Measurements from ENCODE around the gene WASF1. TPM values are rescaled to one million over a fixed set of nuclear protein-coding genes. Genes with fewer than 3 reads are reported as not detected.
A peak's percentile ranks its signal among the peaks of the same experiment; 100 is the strongest.
"Not testable (repeated sequence)": the region's sequence is repeated elsewhere in the genome, so short reads cannot be mapped to it uniquely, and the experiment has no call there.

WASF1 gene
- total RNA-seq, 1 donor from 2014 or later = 11.8 TPM

DNA sequence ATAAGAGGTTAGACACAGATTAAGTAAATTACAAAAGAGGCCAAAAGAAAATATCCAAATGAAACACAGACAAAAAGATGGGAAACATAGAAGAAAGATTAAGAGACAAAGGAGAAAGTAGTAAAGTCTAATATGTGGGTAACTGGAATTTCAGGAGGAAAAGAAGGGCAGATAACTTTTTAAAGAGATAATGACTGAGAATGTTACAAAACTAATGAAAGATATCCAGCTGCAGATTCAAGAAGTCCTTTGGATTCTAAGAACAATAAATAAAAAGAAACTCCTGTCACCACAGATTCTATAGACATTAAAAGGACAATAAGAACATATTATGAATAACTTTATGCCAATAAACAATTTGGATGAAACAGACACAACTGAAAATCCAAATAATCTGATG is 90.1 kb downstream of the WASF1 start:
- DNase-seq = no peak

DNA sequence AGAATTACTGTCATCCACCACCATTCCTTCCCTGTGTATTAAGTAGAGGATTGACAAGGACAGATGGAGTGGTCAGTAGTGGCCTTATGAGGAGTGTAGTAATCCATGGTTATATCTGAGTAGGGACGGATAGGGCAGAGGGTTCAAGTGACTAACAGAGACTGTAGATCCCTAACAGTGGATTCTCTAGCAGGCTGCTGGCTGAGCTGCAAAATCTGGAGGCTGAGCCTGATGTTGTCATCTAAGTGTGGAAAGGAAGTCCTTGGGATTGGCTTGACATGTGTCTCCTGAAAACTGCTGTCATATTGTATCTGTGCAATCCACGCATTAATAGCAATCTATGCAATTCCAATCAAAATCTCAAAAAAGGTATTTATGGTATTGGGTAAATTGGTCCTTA is 94.2 kb downstream of the WASF1 start:
- DNase-seq = no peak

DNA sequence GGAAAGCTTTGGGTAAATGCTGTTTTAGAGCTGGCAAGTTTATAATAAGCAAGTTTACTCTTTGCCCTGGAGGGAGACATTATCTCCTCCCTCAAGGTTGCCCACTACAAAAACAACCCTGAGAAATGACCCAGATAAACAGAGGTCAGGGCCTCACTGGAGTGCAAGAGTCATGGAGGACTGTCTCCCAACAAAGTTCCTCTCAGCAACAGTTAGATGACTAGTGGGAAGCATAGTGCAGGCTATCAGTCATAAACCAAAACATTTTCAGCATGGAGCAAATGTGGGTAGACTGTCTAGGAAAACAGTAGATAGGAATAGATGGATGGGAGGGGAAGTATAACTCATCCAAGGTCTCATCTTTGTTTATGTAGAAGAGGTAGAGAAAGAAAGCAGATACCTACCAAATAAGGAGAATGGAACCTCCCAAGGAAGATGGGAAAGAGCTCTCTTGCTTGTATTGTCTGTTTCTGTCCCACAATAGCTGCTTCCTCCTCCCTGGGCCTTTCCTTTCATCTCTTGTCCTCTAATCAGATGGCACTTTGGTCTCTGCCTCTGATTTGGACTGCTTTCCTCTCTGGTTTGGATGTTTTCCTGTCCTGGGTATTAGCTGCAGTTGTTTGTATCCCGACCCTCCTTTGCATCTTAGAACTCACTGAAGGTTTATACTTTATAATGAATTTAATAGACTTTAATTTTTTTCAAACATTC is 95.4 kb downstream of the WASF1 start:
- DNase-seq = no peak

- DNase-seq = no peak
Measured at GRCh38 chr6:110075406-110075805, 104.1 kb downstream of the WASF1 start.

GRCh38 chr6:110073474-110073873 is 106.0 kb downstream of the WASF1 start:
- not testable (repeated sequence) for DNase-seq

GRCh38 chr6:110068592-110068967 is 110.9 kb downstream of the WASF1 start:
- DNase-seq = no peak

GRCh38 chr6:110067837-110068591 is 111.5 kb downstream of the WASF1 start:
- DNase-seq = peak; percentile 67

DNA sequence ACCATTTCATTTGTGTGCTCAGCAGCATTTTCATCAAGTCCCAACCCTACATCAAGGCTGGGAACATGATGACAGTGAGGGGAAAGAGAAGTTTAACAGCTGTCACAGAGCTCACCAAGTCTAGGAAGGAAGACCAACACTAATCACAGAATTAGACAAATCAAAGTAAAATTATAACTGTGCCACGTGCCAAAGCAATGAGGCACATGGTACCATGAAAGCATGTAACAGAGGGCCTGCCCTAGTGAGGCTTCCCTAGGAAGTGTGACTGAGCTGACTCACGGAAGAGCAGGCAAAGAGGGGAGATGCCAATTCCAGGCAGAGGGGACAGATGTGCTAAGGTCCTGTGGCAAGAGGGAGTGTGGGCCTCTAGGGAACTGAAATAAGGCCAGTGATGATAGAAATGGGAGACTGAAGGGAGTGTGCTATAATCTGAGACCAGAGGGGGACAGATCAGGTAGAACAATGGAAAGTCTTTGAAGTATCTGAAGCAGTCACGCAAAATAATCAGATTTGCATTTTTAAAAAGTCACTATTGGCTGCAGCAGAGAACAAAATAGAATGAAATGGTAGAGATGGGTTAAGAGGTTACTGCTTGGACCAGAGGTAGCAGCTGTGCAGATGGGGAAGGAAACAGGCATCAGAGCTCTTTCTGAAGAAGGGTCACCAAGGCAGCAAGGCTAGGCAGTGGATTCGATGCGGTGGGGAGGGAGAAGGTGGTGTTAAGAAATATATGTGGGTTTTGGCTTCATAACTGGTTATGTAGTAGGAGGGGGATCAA is 114.5 kb downstream of the WASF1 start:
- no peak for DNase-seq

GRCh38 chr6:110063594-110064263 is 115.7 kb downstream of the WASF1 start:
- no peak for DNase-seq

GRCh38 chr6:110055387-110055735 is 124.1 kb downstream of the WASF1 start:
- DNase-seq = no peak

DNA sequence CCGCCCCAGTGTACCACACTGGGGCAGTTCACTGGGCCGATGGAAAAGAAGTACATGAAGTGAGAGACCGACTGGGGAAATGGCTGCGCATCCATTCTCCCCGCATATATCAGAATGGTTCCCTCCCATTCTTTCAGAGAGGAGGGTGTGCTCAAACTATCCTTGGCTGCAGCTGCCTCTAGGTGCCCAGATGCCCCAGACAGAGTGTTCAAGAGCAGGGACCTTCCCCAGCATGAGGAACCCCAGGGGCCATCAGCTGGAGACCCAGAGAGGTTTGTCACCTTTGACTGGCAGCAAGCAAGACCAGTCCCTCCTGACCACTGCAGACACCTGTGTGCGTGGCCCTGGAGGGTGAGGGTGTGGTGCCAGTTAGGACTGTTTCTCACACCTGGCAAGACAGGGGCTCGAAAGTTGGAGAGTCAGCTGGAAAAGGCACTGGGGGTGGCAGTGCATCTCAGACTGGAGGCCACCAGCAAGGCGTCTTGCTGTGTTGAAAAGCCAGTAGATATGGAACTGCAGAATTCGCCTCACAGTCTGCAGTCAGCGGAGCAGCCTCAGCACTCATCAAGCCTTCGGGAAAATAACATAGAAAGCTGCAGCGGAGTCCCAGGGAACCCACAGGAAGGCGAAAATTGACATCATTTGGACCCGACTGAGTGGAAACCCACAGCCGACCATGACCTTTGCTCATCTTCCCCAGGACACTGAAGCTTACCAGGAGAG is 124.6 kb downstream of the WASF1 start:
- DNase-seq = no peak

GRCh38 chr6:110053395-110054240 is 125.9 kb downstream of the WASF1 start:
- peak; percentile 75 for DNase-seq

GRCh38 chr6:110050440-110050813 is 129.0 kb downstream of the WASF1 start:
- no peak for DNase-seq

Other genes with a start within 250 kb of the WASF1 start
- gene GPR6, start 201.4 kb downstream of the WASF1 start, total RNA-seq = 0.41 TPM
- gene CDC40, start 757 bp upstream of the WASF1 start, total RNA-seq = 30.0 TPM
- 3.5 TPM for gene METTL24, start 178.7 kb upstream of the WASF1 start, total RNA-seq
- 6.6 TPM for gene DDO, start 235.9 kb upstream of the WASF1 start, total RNA-seq